GM21528 (cell line): ENCODE measurements around the gene RAB33A.

Experiments
- ATAC-seq: cut with Tn5 transposase; IDR thresholded peaks from one replicate; pipeline ENCODE4 v1.9.1; 2021; ENCODE audit warnings: mild to moderate bottlenecking, moderate library complexity; ENCODE audit not compliant: unreplicated experiment, low FRiP score

The RAB33A gene

DNA sequence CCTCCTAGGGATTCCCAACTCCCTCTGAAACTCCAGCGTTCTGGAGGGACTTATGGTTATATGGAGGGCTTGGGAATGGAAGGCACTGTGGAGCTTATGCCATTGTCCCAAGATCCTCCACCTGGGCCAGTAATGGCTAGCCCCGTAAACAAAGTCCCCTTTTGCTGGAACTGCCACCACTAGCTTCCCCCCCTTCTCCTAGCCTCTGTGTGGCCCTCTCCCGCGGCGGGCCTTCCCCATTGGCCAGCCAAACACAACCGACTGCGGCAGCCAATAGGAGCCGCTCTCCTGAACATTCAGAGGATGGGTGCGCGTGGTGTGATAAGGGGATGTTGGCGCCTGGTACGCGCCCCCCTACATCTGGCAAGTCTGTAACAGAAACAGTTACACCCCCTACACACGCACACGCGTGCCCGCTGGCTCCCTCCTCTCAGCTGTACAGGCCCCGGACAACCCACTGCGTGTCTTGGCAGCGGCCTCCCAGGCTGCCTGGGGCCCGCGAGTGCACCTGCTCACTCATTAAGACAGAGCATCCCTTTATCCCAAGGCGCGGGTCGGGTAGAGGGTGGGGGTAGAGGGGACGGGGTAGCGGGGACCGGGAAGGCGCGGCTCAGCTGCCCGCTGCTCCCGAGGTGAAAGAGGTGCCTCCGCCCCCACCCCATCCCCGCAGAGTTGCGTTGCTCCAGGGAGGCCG lies 863 bp upstream of the RAB33A start:
- peak; percentile 73 for ATAC-seq

DNA sequence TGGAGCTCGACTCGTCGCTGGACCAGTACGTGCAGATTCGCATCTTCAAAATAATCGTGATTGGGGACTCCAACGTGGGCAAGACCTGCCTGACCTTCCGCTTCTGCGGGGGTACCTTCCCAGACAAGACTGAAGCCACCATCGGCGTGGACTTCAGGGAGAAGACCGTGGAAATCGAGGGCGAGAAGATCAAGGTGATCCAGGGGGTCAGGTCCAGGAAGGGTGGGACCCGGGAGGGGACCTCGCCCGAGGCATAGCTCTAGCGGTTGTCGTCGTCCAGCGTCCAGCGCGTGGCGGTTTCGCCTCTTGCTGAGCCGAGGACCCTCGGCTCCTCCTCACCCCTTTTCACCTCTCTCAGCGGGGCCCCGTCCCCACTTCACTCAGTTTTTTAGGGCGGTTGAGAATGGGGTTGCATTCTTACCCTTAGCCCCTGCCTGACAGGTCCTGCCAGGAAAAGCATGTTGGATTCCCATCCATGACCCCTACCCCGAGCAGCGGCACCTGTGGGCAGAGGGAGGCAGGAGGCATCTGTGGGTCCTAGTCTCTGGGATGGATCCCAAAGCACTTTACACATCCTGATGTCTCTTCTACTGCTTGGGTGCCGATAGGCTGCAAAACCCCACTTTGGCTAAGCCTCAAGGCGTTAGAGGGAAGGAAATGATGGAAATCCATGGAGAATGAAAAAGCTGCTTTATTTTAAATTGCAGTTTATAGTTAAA lies 524 bp downstream of the RAB33A start:
- no peak for ATAC-seq

DNA sequence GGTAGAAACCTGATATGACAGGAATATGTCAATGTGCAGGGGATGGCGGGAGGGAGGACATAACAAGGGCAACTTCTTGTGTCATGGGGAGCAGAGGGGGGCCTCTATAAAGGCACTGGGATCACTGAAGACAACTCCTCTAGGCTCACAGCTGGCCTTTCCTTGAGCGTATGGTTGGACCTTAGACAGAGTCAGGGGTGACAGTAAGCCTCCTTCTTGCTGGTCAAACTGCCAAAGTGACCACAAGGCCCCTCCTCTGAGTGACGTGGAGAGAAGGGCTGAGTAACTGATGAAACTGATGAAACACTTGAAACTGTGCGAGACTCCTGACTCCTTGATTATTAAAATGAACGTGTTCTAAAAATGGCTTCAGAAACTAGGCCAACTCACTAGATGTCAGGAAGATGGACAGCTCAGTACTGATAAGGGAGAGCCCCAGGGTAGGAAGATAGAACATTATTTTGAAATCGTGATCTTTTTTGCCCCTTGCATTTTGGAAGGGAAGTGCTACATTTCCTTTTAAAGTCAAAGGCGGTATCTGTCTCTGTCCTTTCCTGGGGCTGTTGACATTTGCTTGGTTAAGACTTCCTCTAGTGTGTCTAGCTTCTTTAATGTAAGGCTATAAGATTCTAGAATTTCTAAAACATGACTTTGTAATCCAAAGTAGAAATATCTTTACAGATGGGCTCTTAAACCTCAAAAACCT lies 1.6 kb downstream of the RAB33A start:
- ATAC-seq = no peak

DNA sequence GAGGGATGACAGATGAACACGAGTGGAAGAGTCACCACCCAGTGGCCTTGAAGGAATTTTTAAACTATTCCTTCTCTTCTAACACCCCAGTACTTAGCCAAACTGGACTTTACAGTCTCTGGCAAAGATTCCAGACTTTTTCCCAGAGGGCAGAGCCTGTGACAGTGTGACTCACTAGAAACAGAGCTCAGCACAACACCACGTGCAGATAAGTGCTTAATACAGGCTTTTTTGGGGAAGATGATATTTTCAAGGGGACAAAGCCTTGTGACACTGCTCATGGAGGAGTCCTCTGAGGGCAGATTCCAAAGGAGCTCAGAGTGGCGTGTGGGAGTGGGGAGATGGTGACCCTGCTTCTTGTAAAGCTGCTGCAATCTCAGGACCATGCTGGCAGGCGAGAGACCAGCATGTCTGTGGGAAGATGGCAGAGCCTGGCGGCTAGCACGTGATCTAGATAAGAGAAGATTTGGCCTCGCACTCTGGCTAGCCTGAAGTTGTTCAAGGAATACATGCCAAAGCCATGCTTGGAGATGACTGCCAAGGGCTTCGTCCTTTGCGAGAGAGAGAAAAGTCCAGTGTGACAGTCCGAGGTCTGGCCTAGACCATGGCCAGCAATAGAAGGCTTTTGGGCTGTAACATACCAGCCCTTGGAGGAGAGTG lies 2.4 kb downstream of the RAB33A start:
- no peak for ATAC-seq

DNA sequence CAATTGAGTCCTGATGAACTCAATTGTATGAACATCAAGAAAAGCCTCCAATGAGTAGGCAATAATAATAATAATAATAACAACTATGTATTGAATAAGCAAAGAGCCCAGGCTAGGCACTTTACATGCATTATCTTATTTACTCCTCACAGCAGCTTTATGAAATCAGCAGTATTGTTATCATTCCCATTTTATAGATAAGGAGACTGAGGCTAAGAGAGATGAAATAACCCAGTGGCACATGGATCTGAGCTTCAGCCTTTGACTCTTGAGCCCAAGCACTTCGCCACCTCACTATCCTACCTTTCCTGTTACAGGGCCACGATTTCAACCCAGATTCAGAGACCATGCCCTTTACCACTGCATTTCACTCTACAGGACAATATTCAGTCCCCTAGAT lies 3.2 kb downstream of the RAB33A start:
- no peak for ATAC-seq

DNA sequence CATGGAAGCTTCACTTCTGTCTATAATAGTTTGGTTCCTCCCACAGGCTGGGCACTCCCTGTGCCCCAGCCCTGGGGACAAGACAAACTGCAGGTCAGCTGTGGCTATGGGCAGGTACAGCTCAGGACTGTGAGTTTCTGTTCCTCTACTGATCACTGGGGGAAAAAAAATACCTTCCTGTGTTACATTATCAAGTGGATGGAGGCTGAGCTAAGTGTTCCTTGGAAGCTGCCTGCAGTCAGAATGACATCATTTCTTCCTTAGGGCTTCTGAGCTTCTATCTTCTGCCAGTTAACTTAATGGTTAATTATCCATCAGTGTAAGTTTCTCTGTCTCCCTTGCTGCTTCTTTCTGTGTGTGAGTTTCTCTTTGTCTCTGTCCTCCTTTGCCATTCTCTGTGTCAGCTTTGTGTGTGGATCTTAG lies 4.6 kb downstream of the RAB33A start:
- peak; percentile 83 for ATAC-seq

DNA sequence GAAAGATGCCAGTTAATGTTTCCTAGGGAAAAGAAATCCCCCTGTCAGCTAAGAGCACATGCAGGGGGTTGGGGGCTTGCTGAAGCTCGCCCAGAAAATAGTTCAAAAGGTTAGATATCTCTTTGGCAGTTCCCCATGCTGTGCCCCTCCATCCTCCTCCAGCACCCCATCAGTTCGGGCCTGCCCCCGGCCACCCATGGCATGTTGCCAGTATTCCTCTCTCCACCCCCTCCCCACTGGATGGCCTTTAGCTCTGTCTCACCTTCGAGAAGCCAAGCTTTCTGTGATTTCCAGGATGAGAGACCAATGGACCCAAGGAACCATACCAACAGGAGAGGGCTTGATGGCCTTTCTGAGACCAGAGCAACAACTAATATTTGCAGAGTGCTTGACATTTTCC lies 5.2 kb downstream of the RAB33A start:
- no peak for ATAC-seq

DNA sequence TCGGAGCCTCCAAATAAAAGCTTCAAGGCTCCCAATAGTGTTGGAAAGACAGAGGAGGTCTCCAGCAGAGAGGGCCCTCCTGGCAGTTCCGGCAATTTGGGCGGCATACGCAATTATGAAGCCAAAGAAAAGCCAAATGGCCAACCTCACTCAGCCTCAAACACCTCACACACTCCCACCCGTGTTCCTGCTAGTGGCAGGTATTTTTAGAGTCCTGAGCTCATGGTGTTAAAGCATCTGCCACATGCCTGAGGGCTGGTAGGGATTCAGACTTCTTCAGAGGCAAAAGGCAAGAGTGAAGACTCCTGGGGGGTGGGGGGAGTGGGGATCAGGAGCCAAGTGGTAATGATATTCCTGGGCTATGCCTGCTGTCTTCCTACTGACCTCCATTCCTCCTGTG lies 7.4 kb downstream of the RAB33A start:
- no peak for ATAC-seq

DNA sequence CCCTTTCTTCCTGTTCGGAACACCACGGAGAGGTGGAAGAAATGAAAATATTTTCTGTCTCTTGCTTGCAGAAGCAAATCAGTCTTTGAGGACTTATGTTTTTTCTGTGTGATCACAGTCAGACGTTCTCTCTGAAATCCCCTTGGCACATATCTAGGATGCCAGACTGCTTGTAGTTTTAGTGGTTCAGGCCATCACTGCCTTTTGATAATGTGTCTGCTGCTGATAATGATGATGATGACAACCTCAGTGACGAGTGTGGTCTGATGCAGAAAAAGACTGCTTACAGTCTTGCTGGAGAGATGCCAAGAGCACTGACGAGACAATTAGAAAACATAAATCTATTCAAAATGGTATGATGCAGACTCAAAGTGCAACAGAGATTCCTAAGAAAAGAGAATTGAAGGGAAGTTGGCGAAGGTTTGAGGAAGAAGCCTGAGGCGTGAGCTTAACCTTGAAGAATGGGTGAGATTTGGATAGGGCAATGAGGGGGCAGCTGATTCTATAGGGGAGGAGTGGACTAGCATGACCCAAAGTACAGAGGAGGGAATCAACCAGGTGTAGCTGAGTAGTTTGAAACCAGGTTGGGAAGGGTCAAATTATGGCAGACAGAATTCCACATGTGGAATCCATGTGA lies 7.9 kb downstream of the RAB33A start:
- no peak for ATAC-seq

DNA sequence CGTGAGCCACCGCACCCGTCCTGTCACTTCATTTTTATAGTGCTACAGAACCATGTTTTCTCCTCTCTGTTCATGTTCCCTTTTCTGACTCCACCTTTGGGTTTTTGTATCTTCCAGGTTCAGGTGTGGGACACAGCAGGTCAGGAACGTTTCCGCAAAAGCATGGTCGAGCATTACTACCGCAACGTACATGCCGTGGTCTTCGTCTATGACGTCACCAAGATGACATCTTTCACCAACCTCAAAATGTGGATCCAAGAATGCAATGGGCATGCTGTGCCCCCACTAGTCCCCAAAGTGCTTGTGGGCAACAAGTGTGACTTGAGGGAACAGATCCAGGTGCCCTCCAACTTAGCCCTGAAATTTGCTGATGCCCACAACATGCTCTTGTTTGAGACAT lies 12.4 kb downstream of the RAB33A start:
- no peak for ATAC-seq

DNA sequence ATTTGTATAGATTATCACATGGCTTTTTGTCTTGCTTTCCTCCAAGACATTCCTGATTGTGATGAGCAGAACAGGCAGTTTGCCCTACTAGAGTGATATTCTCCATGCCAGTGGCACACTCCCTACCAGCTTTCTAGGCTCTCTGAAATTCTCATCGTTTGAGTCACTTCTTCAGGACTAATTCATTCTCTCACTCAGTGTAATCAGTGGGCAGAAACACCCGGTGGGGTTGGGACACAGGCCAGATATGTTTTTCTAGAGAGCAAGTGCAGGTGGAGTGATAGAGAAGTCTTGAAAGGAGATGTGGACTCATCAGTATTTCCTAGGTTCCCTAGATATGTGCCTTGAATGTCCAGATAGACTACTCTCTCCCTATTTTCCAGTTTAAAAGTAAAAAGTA lies 13.1 kb downstream of the RAB33A start:
- ATAC-seq = no peak

DNA sequence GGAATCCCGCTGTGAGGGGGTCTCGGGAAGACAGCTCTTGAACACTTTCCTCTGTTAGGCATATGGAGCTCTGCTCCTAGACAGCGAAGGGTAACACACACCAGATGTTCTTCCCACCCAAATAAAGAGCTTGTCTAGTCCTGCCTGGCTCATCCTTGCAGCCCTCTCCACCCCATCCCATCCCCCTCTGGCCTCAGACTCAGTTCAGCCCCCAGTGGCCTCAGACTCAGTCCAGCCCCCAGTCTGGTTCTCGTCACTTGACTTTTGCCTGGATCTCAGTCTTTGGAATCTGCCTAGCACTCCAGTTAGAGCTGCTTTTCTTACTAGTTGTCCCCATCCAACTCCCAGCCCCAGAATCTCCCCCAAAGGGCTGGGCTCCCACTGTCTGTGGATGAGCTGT lies 14.9 kb downstream of the RAB33A start:
- no peak for ATAC-seq

DNA sequence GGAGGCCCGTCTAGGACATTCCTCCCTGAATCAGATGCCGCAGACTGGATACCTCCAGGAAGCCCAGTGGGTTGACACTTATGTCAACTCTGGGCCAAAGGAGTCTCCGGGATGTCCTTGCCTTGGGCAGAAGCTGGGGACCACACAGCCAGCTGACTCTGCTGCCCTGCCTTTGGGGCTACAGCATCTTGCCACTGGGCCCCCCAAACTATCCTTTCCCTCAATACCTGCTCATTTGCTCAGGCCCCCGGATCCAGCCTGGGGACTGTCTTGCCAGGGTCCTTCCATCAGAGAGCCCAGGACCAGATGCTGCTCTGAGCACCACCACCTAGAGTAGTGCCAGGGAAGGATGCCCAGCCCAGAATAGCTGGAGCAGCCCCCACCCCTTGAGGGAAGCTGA lies 19.0 kb downstream of the RAB33A start:
- ATAC-seq = no peak

DNA sequence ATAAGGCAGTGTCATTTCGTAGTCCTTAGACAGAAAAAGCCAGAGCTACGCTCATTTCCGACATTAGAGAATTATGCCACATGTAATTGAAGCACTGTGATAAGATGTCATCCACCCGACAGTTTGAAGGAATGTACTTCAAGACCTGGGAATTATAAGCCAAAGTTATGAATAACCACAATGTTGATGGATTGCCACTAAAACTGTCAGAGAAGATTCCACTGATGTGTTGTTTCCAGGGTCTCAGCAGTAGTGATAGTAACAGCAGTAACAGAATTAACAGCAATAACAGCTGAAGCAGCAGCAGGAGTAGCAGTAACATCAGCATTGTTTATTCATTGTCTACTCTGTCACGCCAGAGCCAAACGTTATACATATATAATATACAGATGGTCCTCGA lies 24.7 kb downstream of the RAB33A start:
- ATAC-seq = no peak

DNA sequence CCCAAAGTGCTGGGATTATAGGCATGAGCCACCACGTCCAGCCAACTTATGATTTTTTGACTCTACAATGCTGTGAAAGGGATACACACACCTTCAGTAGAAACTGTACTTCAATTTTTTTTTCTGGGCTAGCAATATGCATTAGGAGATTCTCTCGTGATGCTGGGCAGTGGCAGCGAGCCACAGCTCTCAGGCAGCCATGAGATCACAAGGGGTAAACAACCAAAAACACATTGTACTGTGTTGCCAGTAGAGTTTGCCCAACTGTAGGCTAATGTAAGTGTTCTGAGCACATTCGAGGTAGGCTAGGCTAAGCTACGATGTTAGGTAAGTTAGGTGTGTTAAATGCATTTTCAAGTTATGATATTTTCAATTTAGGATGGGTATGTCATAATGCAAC lies 25.7 kb downstream of the RAB33A start:
- no peak for ATAC-seq

DNA sequence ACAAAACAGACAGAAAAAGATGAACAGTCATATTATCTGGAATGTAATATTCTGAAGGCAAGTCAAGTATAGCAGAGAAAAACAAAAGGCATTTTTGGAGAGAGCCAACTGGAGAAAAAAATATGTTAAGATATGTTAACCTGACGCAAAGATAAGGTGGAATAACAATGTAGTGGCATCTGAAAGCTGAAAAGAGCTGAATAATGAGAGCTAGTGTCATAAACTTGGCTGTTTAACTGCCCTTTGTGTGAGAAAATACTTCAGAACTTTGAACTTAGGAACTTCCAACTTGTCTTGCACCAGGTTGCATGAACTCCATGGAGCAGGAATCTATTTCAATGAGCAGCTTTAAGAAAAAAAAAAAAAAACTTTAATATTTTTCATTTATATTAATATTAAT lies 32.9 kb downstream of the RAB33A start:
- ATAC-seq = no peak

DNA sequence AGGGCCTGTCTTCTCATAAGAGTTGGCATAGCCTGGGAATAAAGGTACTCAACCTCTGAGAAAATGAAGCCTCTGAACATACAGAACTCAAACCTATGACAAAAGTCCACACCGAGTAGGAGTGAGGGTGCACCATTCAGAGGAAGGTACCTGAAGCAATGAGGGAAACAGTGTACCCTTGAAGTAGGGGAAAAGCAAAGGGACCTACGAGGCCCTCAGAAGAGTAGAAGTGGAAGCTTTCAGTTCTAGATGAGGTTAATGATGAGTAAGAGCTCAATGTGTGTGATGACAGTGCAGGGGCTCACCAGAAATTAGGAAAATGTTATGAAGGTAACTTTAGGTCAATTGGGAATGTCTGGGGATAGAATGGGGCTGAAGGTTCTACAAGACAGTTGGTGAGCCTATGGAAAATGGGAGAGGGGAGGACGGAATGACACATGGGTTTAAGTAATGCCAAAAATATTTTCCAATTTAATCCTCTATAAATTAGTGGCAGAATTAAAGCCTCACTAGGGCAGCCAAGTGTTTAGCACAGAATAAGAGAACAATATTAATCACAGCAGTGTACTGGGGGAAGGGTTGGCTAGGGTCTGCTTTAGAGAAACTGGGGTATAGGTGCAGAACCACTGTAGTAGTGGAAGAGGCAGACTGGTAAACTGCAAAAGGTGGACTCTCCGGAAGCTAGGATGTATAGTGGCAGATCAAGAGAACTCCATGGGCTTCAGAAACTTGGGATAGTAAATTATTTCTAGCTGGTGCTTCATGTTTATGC lies 39.8 kb downstream of the RAB33A start:
- no peak for ATAC-seq

DNA sequence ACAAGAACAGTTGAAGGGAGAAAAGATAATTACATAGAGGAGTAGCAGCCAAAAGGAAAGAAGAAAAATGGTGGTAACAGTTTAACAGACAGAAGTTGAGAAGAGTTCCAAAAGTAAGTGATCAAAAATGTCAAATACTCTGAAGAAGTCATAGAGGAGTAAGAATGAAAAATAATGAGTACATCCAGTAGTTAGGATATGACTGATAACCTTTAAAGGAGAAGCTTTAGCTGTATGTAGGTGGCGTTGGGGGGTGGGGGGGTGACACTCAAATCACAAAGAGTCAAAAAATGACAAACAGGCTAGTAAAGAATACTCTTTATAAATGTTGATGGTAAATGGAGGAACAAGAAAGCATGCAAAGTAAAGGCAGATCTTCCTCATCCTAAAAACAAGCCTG lies 40.6 kb downstream of the RAB33A start:
- no peak for ATAC-seq

DNA sequence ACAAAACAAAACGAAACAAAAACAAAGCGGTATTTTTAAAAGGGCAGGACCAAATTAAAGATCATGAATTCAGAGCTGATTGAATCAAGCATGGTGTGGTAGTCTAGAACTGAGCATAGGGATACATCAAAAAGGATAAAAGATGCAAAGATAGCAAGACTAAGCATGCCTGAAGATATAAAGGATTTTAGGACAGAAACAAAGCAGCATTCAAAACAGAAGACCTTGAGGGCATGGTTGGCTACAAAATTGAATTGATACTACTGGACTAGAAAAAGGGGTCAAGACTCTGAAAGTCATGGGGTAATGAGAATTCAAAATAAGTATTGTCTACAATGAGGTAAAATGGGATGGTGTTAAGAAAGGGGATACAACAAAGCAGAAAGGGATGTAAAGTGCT lies 41.6 kb downstream of the RAB33A start:
- ATAC-seq = no peak

DNA sequence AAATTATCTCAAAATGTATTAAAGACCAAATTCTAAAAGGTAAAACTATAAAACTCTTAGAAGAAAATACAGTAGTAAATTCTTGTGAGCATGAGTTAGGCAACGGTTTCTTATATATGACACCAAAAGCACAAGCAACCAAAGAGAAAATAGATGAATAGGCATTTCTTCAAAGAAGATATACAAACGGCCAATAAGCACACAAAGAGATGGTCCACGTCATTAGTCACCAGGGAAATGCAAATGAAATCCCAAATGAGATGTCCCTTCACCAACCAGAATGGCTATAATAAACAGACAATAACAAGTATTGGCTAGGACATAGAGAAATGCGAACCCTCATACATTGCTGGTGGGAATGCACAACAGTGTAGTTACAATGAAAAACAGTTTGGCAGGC lies 44.6 kb downstream of the RAB33A start:
- ATAC-seq = no peak
